ENCODE results near the gene CYP2A7. TPM values are rescaled to one million over a fixed set of nuclear protein-coding genes. Genes with fewer than 3 reads are reported as not detected.

CYP2A7 gene
- total and polyA plus RNA-seq, 9 of the 15 experiments (the other 6 are each of a cell fraction or from before 2014, with no cell fraction given): 0.22 TPM; not detected in 8

DNA sequence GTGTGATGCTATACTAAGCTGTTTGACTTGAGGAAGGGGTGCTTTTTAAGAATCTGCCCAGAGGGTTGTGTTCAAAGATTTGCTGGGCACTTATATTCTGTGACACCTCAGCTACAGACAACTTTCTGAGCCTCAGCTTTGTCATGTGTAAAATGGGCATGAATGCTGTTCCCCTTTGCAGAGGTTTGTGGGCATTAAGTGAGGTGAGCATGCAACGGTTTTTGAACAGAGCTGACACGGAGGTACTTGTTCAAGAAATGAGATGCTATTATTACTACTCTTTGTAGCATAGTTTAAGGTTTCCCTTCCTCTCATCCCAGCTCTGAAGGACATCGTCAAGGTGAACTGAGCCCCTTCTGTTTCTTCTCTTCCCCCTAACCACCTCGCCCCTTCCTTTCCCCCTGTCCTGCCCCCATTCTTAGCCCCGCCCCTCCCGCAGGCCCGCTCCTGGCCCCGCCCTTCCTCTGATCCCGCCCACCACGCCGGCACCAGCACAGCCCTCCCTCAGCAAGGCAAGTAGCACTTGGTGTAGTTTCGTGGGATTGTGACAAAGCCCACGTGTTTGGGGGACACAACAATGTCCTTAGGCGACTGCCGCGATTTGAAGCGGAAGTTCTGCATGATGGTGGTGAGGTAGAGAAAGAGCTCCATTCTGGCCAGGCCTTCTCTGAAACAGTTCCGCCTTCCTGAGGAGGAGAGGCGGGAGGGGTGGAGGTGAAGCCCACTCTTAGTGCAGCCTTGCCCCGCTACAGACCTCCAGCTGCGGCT lies 26.1 kb upstream of the CYP2A7 start:
- no peaks in the 10 kb centered on the region for H3K36me3 ChIP-seq (ENCODE audit: control insufficient read depth, insufficient read depth, low read length)
- H4K20me1 ChIP-seq (replicated peaks; ENCODE audit: control insufficient read depth, insufficient read depth, low read length): no peaks in the 10 kb centered on the region
- in situ Hi-C loops (cut with MboI): no loop called here
- ATAC-seq: peak; percentile 94
- WGBS (ENCODE audit: insufficient coverage, low coverage, missing lambda C conversion rate): 15% methylated on average over 15 of the region's 21 CpGs
- H3K27ac ChIP-seq (ENCODE audit: extremely low read depth, low read depth, low read length): no peak overlapping the region
- FAIRE-seq: peak; percentile 82
- H3K27me3 ChIP-seq (ENCODE audit: control insufficient read depth in 2 of 2, insufficient read depth in 2 of 2, low read length in 2 of 2): no peaks in the 10 kb centered on the region
- H3K9me1 ChIP-seq (ENCODE audit: control insufficient read depth, insufficient read depth, low read length): no peaks in the 10 kb centered on the region
- no TSS peak for BruUV-seq (replicated peaks)
- no peak overlapping the region; a peak in 1 of 4 replicates for H3K9ac ChIP-seq (ENCODE audit: insufficient read depth in 1 of 2, low read depth in 2 of 2, low read length in 2 of 2)
- H3K9me3 ChIP-seq (replicated peaks; ENCODE audit: control insufficient read depth, insufficient read depth, low read depth, low read length): no peaks in the 10 kb centered on the region
- ChIA-PET CTCF (ENCODE audit: low intra/inter-chr PET ratio) (interaction anchor here (0.7 kb wide), 1 partner anchor 689 kb away, joined by 3 read pairs; no protein-coding TSS in a partner anchor), POLR2A (no interaction called here)
- peak; percentile 59 to 79 (median 76) for DNase-seq (ENCODE audit: extremely low read depth in 1 of 4, low spot score in 3 of 4)
- H3K4me3 ChIP-seq: 0 out of 2 replicates have a peak overlapping the region, but pooled peaks have one; percentile 14
- peak overlapping the region; percentile 72 for H3K4me2 ChIP-seq (ENCODE audit: insufficient read depth, low read length)
- intact Hi-C loops (cut with micrococcal nuclease): no loop called here
- no peaks in the 10 kb centered on the region for H3K79me2 ChIP-seq (ENCODE audit: control insufficient read depth, insufficient read depth, low read length)
- peaks cover 0 to 13% of the 10 kb centered on the region in 2 experiments; a peak in 4 of 5 replicates for H3K4me1 ChIP-seq (replicated peaks in 1 of 2; ENCODE audit: control insufficient read depth in 2 of 2, insufficient read depth in 2 of 2, low read length in 2 of 2)
- H2AFZ ChIP-seq (ENCODE audit: low read depth, low read length): peak overlapping the region; percentile 90
- TF ChIP-seq, protein P1, sequence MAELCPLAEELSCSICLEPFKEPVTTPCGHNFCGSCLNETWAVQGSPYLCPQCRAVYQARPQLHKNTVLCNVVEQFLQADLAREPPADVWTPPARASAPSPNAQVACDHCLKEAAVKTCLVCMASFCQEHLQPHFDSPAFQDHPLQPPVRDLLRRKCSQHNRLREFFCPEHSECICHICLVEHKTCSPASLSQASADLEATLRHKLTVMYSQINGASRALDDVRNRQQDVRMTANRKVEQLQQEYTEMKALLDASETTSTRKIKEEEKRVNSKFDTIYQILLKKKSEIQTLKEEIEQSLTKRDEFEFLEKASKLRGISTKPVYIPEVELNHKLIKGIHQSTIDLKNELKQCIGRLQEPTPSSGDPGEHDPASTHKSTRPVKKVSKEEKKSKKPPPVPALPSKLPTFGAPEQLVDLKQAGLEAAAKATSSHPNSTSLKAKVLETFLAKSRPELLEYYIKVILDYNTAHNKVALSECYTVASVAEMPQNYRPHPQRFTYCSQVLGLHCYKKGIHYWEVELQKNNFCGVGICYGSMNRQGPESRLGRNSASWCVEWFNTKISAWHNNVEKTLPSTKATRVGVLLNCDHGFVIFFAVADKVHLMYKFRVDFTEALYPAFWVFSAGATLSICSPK (IDR thresholded peaks at IDR 0.05; ENCODE audit: borderline replicate concordance): no peak
- no peak for TF ChIP-seq ARID1B (IDR thresholded peaks at IDR 0.05)
- TF ChIP-seq TSC22D4 (tag; IDR thresholded peaks at IDR 0.05): no peak
- TF ChIP-seq IRF2 (CRISPR knock-in tag; IDR thresholded peaks at IDR 0.05): no peak
- no peak for TF ChIP-seq STAT5B (CRISPR knock-in tag; IDR thresholded peaks at IDR 0.05)
- TF ChIP-seq, protein P2, sequence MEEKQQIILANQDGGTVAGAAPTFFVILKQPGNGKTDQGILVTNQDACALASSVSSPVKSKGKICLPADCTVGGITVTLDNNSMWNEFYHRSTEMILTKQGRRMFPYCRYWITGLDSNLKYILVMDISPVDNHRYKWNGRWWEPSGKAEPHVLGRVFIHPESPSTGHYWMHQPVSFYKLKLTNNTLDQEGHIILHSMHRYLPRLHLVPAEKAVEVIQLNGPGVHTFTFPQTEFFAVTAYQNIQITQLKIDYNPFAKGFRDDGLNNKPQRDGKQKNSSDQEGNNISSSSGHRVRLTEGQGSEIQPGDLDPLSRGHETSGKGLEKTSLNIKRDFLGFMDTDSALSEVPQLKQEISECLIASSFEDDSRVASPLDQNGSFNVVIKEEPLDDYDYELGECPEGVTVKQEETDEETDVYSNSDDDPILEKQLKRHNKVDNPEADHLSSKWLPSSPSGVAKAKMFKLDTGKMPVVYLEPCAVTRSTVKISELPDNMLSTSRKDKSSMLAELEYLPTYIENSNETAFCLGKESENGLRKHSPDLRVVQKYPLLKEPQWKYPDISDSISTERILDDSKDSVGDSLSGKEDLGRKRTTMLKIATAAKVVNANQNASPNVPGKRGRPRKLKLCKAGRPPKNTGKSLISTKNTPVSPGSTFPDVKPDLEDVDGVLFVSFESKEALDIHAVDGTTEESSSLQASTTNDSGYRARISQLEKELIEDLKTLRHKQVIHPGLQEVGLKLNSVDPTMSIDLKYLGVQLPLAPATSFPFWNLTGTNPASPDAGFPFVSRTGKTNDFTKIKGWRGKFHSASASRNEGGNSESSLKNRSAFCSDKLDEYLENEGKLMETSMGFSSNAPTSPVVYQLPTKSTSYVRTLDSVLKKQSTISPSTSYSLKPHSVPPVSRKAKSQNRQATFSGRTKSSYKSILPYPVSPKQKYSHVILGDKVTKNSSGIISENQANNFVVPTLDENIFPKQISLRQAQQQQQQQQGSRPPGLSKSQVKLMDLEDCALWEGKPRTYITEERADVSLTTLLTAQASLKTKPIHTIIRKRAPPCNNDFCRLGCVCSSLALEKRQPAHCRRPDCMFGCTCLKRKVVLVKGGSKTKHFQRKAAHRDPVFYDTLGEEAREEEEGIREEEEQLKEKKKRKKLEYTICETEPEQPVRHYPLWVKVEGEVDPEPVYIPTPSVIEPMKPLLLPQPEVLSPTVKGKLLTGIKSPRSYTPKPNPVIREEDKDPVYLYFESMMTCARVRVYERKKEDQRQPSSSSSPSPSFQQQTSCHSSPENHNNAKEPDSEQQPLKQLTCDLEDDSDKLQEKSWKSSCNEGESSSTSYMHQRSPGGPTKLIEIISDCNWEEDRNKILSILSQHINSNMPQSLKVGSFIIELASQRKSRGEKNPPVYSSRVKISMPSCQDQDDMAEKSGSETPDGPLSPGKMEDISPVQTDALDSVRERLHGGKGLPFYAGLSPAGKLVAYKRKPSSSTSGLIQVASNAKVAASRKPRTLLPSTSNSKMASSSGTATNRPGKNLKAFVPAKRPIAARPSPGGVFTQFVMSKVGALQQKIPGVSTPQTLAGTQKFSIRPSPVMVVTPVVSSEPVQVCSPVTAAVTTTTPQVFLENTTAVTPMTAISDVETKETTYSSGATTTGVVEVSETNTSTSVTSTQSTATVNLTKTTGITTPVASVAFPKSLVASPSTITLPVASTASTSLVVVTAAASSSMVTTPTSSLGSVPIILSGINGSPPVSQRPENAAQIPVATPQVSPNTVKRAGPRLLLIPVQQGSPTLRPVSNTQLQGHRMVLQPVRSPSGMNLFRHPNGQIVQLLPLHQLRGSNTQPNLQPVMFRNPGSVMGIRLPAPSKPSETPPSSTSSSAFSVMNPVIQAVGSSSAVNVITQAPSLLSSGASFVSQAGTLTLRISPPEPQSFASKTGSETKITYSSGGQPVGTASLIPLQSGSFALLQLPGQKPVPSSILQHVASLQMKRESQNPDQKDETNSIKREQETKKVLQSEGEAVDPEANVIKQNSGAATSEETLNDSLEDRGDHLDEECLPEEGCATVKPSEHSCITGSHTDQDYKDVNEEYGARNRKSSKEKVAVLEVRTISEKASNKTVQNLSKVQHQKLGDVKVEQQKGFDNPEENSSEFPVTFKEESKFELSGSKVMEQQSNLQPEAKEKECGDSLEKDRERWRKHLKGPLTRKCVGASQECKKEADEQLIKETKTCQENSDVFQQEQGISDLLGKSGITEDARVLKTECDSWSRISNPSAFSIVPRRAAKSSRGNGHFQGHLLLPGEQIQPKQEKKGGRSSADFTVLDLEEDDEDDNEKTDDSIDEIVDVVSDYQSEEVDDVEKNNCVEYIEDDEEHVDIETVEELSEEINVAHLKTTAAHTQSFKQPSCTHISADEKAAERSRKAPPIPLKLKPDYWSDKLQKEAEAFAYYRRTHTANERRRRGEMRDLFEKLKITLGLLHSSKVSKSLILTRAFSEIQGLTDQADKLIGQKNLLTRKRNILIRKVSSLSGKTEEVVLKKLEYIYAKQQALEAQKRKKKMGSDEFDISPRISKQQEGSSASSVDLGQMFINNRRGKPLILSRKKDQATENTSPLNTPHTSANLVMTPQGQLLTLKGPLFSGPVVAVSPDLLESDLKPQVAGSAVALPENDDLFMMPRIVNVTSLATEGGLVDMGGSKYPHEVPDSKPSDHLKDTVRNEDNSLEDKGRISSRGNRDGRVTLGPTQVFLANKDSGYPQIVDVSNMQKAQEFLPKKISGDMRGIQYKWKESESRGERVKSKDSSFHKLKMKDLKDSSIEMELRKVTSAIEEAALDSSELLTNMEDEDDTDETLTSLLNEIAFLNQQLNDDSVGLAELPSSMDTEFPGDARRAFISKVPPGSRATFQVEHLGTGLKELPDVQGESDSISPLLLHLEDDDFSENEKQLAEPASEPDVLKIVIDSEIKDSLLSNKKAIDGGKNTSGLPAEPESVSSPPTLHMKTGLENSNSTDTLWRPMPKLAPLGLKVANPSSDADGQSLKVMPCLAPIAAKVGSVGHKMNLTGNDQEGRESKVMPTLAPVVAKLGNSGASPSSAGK (IDR thresholded peaks at IDR 0.05): peak; percentile 79
- TF ChIP-seq ESRRA (IDR thresholded peaks at IDR 0.05; ENCODE audit: borderline replicate concordance, low read depth): peak; percentile 51; the same call in 1 of the 2 replicates
- no peak for TF ChIP-seq RFX5 (IDR thresholded peaks at IDR 0.05; ENCODE audit: low read depth, low read length)
